GM23338 (cell line): Measurements from ENCODE around the gene VEGFC. TPM values are rescaled to one million over a fixed set of nuclear protein-coding genes. Genes with fewer than 3 reads are reported as not detected.

Experiments used
- ATAC-seq: fragments of 200-7000 bp; cut with Tn5 transposase; 3 replicates; pipeline ENCODE4 v1.9.1; 2020
- DNase-seq: peaks from one replicate; pipeline ENCODE4 v3.0.0-alpha.2; 2015; ENCODE audit warnings: low spot score
- H2AFZ ChIP-seq: fragments of 200-600 bp; sonication (generic); 2 replicates; pipeline ENCODE4 v1.8.0; 2016; ENCODE audit warnings: antibody characterized with exemption, mild to moderate bottlenecking, moderate library complexity
- H3F3A ChIP-seq: fragments of 200-600 bp; sonication (generic); replicated peaks from 2 replicates; pipeline ENCODE4 v1.8.0; 2017; ENCODE audit warnings: antibody characterized with exemption, mixed run types, low read depth
- H3K27ac ChIP-seq: fragments of 200-600 bp; sonication (generic); 2 replicates; pipeline ENCODE4 v1.6.1; 2016; ENCODE audit warnings: low read depth
- H3K27me3 ChIP-seq: fragments of 200-600 bp; sonication (generic); 2 replicates; pipeline ENCODE4 v1.8.0; 2016; ENCODE audit warnings: mild to moderate bottlenecking, mixed run types, moderate library complexity; ENCODE audit not compliant: insufficient read depth
- H3K36me3 ChIP-seq: fragments of 200-600 bp; sonication (generic); 2 replicates; pipeline ENCODE4 v1.8.0; 2016; ENCODE audit warnings: mild to moderate bottlenecking; ENCODE audit not compliant: insufficient read depth
- H3K4me1 ChIP-seq: fragments of 200-600 bp; sonication (generic); 2 replicates; pipeline ENCODE4 v1.8.0; 2016; ENCODE audit warnings: mild to moderate bottlenecking, moderate library complexity; ENCODE audit not compliant: insufficient read depth
- H3K4me2 ChIP-seq: fragments of 200-600 bp; sonication (generic); 2 replicates; pipeline ENCODE4 v1.7.1; 2017; ENCODE audit warnings: mixed run types
- H3K4me3 ChIP-seq: fragments of 200-600 bp; sonication (generic); 2 replicates; pipeline ENCODE4 v1.6.1; 2016; ENCODE audit warnings: mixed run types
- H3K79me2 ChIP-seq: fragments of 200-600 bp; sonication (generic); replicated peaks from 2 replicates; pipeline ENCODE4 v1.8.0; 2017; ENCODE audit warnings: mild to moderate bottlenecking; ENCODE audit not compliant: insufficient read depth
- H3K9me2 ChIP-seq: fragments of 200-600 bp; sonication (generic); 2 replicates; pipeline ENCODE4 v1.8.0; 2017; ENCODE audit not compliant: insufficient read depth
- H4K20me1 ChIP-seq: fragments of 200-600 bp; sonication (generic); replicated peaks from 2 replicates; pipeline ENCODE4 v1.8.0; 2017; ENCODE audit warnings: mild to moderate bottlenecking; ENCODE audit not compliant: insufficient read depth
- H3K27ac Mint-ChIP-seq: 2 replicates; pipeline ENCODE4 v1.8.0; 2020; ENCODE audit warnings: inconsistent platforms, mild to moderate bottlenecking, moderate library complexity, mixed read lengths
- H3K27me3 Mint-ChIP-seq: 3 replicates; pipeline ENCODE4 v1.8.0; 2022; ENCODE audit warnings: low read depth, mild to moderate bottlenecking, moderate library complexity, mixed read lengths, inconsistent platforms; ENCODE audit not compliant: insufficient read depth, poor library complexity
- H3K36me3 Mint-ChIP-seq: 3 replicates; pipeline ENCODE4 v1.8.0; 2021; ENCODE audit warnings: low read depth, mild to moderate bottlenecking, inconsistent platforms, moderate library complexity, mixed read lengths
- H3K4me1 Mint-ChIP-seq: 3 replicates; pipeline ENCODE4 v1.8.0; 2020; ENCODE audit warnings: mild to moderate bottlenecking, inconsistent platforms, mixed read lengths
- H3K4me3 Mint-ChIP-seq: 3 replicates; pipeline ENCODE4 v1.8.0; 2021; ENCODE audit warnings: moderate library complexity, mild to moderate bottlenecking, inconsistent platforms, mixed read lengths
- H3K9me3 Mint-ChIP-seq: 3 replicates; pipeline ENCODE4 v1.8.0; 2020; ENCODE audit warnings: moderate library complexity, mild to moderate bottlenecking, inconsistent platforms, mixed read lengths
- CREB1 ChIP-seq: fragments of 250-450 bp; sonication (Bioruptor Pico); IDR thresholded peaks from 2 replicates; pipeline ENCODE4 v1.5.0; 2020; ENCODE audit warnings: low read depth, mild to moderate bottlenecking, moderate library complexity
- ETS1 ChIP-seq: IDR thresholded peaks from 2 replicates; pipeline ENCODE4 v1.6.1; 2016; ENCODE audit warnings: antibody characterized with exemption
- EZH2 ChIP-seq: fragments of 200-600 bp; sonication (generic); IDR thresholded peaks from one replicate; pipeline ENCODE4 v1.8.0; 2017; ENCODE audit warnings: antibody characterized with exemption, mild to moderate bottlenecking, low read depth; ENCODE audit not compliant: unreplicated experiment
- EZH2phosphoT487 ChIP-seq: fragments of 200-600 bp; sonication (generic); IDR thresholded peaks from one replicate; pipeline ENCODE4 v1.8.1; 2018; ENCODE audit warnings: antibody characterized with exemption; ENCODE audit not compliant: unreplicated experiment
- JUNB ChIP-seq: IDR thresholded peaks from one replicate; pipeline ENCODE4 v1.6.1; 2016; ENCODE audit warnings: antibody characterized with exemption; ENCODE audit not compliant: unreplicated experiment
- NANOG ChIP-seq: IDR thresholded peaks from 2 replicates; pipeline ENCODE4 v1.6.1; 2016; ENCODE audit warnings: antibody characterized with exemption, borderline replicate concordance
- POLR2AphosphoS5 ChIP-seq: IDR thresholded peaks from 2 replicates; pipeline ENCODE4 v1.6.1; 2016; ENCODE audit warnings: antibody characterized with exemption, low read depth
- STAT1 ChIP-seq: IDR thresholded peaks from one replicate; pipeline ENCODE4 v1.6.1; 2016; ENCODE audit warnings: antibody characterized with exemption; ENCODE audit not compliant: unreplicated experiment
- ZNF114 ChIP-seq: fragments of 250-450 bp; sonication (Bioruptor Pico); IDR thresholded peaks from 2 replicates; pipeline ENCODE4 v1.5.0; 2020; ENCODE audit warnings: mild to moderate bottlenecking, moderate library complexity
- ZNF331 ChIP-seq: fragments of 250-450 bp; sonication (Bioruptor Pico); IDR thresholded peaks from 2 replicates; pipeline ENCODE4 v1.5.0; 2020; ENCODE audit warnings: low read depth, mild to moderate bottlenecking, moderate library complexity
- polyA plus RNA-seq: library from polyadenylated mRNA; unstranded; fragments of >200 nt; fragmentation: Nextera tagmentation; extraction: Ambion mirVana; gene quantifications from 2 replicates; pipeline ENCODE4 v1.2.1, GENCODE V29; 2016
- total RNA-seq: library from RNA; depleted of rRNA; stranded (reverse); fragments of >200 nt; shearing (Covaris generic); gene quantifications from 2 replicates; pipeline ENCODE4 v1.2.3, GENCODE V29; 2014
- TF ChIP-seq, protein P1 (sequence below): fragments of 250-450 bp; sonication (Bioruptor Pico); IDR thresholded peaks from 2 replicates; pipeline ENCODE4 v1.5.0; 2020; ENCODE audit warnings: mild to moderate bottlenecking, moderate library complexity
- TF ChIP-seq, protein P2 (sequence below), 2 experiments: fragments of 200-600 bp in 1 of 2; sonication (generic) in 1 of 2; conservative IDR thresholded peaks; 2 replicates each; pipeline versions ENCODE4 v1.5.1 to v1.6.1; 2016 to 2017; ENCODE audit warnings: antibody characterized with exemption in 2 of 2, low read depth in 2 of 2, mild to moderate bottlenecking in 2 of 2, moderate library complexity in 1 of 2
- TF ChIP-seq, protein P3 (sequence below): IDR thresholded peaks from one replicate; pipeline ENCODE4 v1.6.1; 2018; ENCODE audit warnings: antibody characterized with exemption; ENCODE audit not compliant: unreplicated experiment

Gene VEGFC
- total and polyA plus RNA-seq, 2 experiments from 2014 or later: 0.87 to 1.1 TPM

DNA sequence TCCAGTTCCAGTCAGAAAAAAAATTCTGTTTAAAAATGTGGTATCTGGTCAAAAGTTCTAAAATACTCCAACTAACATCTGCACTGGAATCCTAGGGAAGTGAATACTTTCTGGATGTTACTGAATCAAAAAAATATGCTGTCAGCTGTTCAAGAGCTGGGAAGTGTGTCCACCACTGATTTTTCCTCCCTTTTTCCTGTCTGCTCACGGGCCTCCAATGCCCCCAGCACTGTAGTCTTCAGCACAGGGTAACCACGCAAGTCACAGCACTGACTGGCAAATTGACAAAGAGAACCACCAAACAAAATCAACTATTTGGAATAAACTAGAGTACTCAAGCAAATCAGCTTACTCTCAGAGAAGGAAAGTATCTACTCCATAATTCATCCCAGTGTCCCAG is 9.9 kb downstream of the VEGFC start:
- no peaks in the 10 kb centered on the region for H3K27me3 ChIP-seq
- DNase-seq (no peak), ATAC-seq (no peak)
- H4K20me1 ChIP-seq: no peaks in the 10 kb centered on the region
- no peak overlapping the region for H3K4me3 Mint-ChIP-seq
- no peaks in the 10 kb centered on the region for H3K27me3 Mint-ChIP-seq
- H3K4me2 ChIP-seq: no peak overlapping the region
- no peak overlapping the region for H3K27ac ChIP-seq
- H3K4me1 ChIP-seq: no peaks in the 10 kb centered on the region
- no peaks in the 10 kb centered on the region for H3K36me3 ChIP-seq
- peaks cover 9% of the 10 kb centered on the region; the same call in 2 of the 3 replicates for H3K4me1 Mint-ChIP-seq
- no peak overlapping the region for H3K4me3 ChIP-seq
- no peaks in the 10 kb centered on the region for H3K36me3 Mint-ChIP-seq
- H3K27ac Mint-ChIP-seq: no peak overlapping the region
- TF ChIP-seq NANOG: no peak
- TF ChIP-seq CREB1 (CRISPR knock-in tag): no peak
- TF ChIP-seq, protein P1, sequence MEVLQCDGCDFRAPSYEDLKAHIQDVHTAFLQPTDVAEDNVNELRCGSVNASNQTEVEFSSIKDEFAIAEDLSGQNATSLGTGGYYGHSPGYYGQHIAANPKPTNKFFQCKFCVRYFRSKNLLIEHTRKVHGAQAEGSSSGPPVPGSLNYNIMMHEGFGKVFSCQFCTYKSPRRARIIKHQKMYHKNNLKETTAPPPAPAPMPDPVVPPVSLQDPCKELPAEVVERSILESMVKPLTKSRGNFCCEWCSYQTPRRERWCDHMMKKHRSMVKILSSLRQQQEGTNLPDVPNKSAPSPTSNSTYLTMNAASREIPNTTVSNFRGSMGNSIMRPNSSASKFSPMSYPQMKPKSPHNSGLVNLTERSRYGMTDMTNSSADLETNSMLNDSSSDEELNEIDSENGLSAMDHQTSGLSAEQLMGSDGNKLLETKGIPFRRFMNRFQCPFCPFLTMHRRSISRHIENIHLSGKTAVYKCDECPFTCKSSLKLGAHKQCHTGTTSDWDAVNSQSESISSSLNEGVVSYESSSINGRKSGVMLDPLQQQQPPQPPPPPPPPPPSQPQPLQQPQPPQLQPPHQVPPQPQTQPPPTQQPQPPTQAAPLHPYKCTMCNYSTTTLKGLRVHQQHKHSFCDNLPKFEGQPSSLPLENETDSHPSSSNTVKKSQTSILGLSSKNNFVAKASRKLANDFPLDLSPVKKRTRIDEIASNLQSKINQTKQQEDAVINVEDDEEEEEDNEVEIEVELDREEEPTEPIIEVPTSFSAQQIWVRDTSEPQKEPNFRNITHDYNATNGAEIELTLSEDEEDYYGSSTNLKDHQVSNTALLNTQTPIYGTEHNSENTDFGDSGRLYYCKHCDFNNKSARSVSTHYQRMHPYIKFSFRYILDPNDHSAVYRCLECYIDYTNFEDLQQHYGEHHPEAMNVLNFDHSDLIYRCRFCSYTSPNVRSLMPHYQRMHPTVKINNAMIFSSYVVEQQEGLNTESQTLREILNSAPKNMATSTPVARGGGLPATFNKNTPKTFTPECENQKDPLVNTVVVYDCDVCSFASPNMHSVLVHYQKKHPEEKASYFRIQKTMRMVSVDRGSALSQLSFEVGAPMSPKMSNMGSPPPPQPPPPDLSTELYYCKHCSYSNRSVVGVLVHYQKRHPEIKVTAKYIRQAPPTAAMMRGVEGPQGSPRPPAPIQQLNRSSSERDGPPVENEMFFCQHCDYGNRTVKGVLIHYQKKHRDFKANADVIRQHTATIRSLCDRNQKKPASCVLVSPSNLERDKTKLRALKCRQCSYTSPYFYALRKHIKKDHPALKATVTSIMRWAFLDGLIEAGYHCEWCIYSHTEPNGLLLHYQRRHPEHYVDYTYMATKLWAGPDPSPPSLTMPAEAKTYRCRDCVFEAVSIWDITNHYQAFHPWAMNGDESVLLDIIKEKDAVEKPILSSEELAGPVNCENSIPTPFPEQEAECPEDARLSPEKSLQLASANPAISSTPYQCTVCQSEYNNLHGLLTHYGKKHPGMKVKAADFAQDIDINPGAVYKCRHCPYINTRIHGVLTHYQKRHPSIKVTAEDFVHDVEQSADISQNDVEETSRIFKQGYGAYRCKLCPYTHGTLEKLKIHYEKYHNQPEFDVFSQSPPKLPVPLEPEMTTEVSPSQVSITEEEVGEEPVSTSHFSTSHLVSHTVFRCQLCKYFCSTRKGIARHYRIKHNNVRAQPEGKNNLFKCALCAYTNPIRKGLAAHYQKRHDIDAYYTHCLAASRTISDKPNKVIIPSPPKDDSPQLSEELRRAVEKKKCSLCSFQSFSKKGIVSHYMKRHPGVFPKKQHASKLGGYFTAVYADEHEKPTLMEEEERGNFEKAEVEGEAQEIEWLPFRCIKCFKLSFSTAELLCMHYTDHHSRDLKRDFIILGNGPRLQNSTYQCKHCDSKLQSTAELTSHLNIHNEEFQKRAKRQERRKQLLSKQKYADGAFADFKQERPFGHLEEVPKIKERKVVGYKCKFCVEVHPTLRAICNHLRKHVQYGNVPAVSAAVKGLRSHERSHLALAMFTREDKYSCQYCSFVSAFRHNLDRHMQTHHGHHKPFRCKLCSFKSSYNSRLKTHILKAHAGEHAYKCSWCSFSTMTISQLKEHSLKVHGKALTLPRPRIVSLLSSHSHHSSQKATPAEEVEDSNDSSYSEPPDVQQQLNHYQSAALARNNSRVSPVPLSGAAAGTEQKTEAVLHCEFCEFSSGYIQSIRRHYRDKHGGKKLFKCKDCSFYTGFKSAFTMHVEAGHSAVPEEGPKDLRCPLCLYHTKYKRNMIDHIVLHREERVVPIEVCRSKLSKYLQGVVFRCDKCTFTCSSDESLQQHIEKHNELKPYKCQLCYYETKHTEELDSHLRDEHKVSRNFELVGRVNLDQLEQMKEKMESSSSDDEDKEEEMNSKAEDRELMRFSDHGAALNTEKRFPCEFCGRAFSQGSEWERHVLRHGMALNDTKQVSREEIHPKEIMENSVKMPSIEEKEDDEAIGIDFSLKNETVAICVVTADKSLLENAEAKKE: no peak
- TF ChIP-seq ETS1: no peak
- no peak for TF ChIP-seq JUNB
- TF ChIP-seq STAT1: no peak
- no peak for TF ChIP-seq ZNF331 (CRISPR knock-in tag)
- TF ChIP-seq EZH2: no peak
- TF ChIP-seq, protein P2, sequence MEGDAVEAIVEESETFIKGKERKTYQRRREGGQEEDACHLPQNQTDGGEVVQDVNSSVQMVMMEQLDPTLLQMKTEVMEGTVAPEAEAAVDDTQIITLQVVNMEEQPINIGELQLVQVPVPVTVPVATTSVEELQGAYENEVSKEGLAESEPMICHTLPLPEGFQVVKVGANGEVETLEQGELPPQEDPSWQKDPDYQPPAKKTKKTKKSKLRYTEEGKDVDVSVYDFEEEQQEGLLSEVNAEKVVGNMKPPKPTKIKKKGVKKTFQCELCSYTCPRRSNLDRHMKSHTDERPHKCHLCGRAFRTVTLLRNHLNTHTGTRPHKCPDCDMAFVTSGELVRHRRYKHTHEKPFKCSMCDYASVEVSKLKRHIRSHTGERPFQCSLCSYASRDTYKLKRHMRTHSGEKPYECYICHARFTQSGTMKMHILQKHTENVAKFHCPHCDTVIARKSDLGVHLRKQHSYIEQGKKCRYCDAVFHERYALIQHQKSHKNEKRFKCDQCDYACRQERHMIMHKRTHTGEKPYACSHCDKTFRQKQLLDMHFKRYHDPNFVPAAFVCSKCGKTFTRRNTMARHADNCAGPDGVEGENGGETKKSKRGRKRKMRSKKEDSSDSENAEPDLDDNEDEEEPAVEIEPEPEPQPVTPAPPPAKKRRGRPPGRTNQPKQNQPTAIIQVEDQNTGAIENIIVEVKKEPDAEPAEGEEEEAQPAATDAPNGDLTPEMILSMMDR (conservative IDR thresholded peaks at IDR 0.05; ENCODE audit: low read depth in 2 of 2): no peak
- TF ChIP-seq, protein P3, sequence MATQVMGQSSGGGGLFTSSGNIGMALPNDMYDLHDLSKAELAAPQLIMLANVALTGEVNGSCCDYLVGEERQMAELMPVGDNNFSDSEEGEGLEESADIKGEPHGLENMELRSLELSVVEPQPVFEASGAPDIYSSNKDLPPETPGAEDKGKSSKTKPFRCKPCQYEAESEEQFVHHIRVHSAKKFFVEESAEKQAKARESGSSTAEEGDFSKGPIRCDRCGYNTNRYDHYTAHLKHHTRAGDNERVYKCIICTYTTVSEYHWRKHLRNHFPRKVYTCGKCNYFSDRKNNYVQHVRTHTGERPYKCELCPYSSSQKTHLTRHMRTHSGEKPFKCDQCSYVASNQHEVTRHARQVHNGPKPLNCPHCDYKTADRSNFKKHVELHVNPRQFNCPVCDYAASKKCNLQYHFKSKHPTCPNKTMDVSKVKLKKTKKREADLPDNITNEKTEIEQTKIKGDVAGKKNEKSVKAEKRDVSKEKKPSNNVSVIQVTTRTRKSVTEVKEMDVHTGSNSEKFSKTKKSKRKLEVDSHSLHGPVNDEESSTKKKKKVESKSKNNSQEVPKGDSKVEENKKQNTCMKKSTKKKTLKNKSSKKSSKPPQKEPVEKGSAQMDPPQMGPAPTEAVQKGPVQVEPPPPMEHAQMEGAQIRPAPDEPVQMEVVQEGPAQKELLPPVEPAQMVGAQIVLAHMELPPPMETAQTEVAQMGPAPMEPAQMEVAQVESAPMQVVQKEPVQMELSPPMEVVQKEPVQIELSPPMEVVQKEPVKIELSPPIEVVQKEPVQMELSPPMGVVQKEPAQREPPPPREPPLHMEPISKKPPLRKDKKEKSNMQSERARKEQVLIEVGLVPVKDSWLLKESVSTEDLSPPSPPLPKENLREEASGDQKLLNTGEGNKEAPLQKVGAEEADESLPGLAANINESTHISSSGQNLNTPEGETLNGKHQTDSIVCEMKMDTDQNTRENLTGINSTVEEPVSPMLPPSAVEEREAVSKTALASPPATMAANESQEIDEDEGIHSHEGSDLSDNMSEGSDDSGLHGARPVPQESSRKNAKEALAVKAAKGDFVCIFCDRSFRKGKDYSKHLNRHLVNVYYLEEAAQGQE: no peak
- no peak for TF ChIP-seq POLR2AphosphoS5
- TF ChIP-seq EZH2phosphoT487: no peak
- TF ChIP-seq ZNF114: no peak
- no peaks in the 10 kb centered on the region for H3K9me3 Mint-ChIP-seq
- H3K9me2 ChIP-seq: no peaks in the 10 kb centered on the region
- no peaks in the 10 kb centered on the region for H3K79me2 ChIP-seq
- no peak overlapping the region for H2AFZ ChIP-seq
- H3F3A ChIP-seq: no peaks in the 10 kb centered on the region
